ENCODE results near the gene CRIP1.

The CRIP1 gene

GRCh38 chr14:105486163-105486973 is at the start of gene CRIP1:
Gene CRIP1 (plus strand): TSS chr14:105486886. CDS start chr14:105487260, 374 bp downstream.
- DNase-seq (ENCODE audit: low read depth, low spot score) = no peak

GRCh38 chr14:105436891-105437722 is 49.6 kb upstream of the CRIP1 start:
- no peak for DNase-seq (ENCODE audit: low read depth, low spot score)

GRCh38 chr14:105437723-105438500 is 48.8 kb upstream of the CRIP1 start:
- no peak for DNase-seq (ENCODE audit: low read depth, low spot score)

DNA sequence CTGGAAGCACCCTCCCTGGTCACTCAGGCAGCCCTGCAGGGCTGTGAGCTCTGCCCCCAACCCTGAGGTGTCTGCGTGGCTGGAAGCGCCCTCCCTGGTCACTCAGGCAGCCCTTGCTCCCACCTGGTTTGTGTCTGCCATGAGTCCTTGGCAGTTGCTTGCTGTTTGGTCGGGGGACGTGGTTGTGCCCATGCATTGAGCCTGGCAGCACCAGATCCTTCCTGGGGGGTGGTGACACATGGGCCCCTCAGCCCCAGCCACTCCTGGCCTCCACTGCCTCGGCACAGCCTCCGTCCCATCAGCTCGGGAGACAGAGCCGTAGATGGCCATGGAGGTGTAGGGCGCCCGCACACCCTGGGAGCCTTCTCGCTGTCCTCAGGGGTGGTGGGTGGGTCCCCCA is 47.5 kb upstream of the CRIP1 start:
- DNase-seq (ENCODE audit: low read depth, low spot score) = no peak

GRCh38 chr14:105439710-105440553 is 46.8 kb upstream of the CRIP1 start:
- no peak for DNase-seq (ENCODE audit: low read depth, low spot score)

DNA sequence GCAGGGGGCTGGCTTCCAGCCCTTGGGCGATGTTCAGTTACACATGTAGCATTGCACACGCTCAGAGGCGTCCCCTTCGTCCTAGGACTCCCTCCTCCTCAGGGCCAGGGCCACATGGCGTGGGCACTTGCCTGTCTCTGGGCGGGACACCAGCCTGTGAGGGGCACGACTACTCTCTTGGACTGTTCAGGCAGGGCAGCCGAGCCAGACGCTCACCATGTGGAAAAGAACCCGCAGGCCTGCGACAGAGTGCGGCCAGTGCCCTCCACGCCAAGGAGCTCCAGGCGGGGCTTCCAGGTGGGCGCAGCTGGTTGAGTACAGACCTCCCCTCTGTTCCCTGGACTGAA is 46.2 kb upstream of the CRIP1 start:
- no peak for DNase-seq (ENCODE audit: low read depth, low spot score)

DNA sequence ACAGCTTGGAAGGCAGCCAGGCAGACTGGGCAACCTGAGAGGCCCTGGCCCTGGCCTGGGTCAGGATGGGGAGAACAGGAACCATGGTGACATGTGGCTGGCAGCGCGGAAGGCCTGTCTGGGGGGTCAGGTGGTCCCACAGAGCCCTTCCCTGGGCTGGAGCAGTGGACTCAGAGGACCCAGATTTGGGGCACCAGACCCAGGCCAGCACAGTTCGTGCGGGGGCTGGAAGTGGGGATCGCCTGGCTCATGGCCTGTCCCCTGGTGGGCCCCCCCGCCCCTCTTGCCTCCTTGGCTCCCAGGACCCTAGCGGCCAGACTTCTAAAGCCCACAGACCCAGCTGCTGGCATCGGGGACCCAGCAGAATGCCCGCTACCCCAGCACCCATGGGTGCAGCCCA is 45.7 kb upstream of the CRIP1 start:
- DNase-seq (ENCODE audit: low read depth, low spot score) = no peak

DNA sequence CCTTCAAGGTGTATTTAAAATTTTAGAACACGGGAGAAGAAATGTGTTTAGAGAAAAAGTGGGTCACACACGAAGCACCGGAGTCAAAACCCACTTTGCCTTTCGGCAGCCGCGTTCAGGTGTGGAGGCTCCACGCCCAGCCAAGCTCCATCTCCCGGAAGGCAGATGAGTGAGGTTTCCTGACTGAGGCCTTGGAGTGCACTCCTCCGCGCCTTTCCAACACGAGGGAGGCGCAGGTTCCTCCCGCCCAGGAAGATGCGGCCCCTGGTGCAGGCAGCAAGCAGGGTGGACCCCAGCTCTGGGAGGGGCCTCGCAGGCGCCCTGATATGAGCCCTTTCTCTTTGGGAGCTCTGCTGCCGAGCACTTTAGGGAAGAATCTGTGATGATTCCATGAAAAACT is 44.6 kb upstream of the CRIP1 start:
- no peak for DNase-seq (ENCODE audit: low read depth, low spot score)

- no peak for DNase-seq (ENCODE audit: low read depth, low spot score)
These were observed 43.9 kb upstream of the CRIP1 start for GRCh38 chr14:105442834-105443233.

DNA sequence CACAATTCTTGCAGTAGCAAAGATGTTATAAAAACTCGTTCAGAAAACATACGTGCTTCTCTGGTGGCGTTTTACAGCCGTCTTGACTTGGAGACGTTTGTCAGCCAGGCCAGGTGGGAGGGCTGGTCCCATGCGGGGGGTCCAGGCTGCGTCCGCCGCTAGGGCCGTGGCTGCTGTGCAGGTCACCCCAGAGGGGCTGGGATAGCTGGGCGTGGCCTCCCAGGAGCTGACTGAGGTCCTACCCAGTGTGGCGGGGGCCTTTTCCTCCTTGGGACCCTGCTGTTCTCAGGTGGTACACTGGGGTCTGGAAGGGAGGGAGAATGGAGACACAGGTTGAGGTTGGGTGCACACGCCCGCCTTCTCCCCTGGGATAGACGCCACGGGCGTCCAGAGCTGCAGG is 41.8 kb upstream of the CRIP1 start:
- no peak for DNase-seq (ENCODE audit: low read depth, low spot score)

- no peak for DNase-seq (ENCODE audit: low read depth, low spot score)
These were observed 41.4 kb upstream of the CRIP1 start for GRCh38 chr14:105445290-105445689.

DNA sequence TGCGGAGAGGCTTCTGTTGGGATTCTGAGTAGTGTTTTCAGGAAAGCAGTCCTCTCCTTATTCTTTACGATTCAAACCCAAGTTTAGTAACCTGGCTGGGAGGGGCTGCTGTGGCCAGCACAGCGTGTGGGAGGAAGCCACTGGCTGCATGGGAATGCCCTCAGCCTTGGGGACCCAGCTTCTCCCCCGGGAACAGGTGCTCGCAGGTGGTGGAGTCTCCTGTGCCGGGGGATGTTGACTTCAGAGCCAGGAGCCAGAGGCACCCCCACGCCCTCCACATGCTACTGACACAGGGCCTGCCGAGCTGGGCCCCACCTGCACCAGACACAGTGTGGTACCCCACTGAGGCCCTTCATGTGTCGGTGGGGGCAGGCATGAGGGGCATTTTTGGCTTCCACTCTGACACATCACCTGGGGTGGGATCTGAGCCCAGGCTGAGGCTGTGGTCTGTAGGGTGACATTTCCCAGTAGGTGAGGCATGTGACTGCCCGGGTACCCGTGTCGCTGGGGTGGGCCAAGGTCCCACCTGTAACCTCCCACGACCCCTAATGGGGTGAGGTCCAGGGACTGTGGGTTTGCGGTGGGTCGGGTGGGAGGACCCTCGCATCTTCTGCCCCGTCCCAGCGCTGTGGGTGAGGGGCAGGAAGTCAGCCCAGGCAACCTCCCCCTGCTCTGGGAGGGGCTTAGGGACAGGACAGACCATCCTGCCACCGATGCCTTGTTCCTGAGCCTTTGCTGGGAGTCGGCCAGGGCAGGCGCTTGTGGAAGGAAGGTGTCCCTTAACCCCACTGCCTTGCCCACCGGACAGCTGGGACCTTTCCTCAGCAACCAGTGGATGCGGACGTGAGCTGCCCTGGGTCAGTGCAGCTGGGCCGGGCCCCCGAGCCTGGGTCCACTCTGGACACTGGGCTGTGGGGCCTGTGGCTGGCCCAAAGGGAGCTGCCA is 40.5 kb upstream of the CRIP1 start:
- DNase-seq (ENCODE audit: low read depth, low spot score) = no peak

DNA sequence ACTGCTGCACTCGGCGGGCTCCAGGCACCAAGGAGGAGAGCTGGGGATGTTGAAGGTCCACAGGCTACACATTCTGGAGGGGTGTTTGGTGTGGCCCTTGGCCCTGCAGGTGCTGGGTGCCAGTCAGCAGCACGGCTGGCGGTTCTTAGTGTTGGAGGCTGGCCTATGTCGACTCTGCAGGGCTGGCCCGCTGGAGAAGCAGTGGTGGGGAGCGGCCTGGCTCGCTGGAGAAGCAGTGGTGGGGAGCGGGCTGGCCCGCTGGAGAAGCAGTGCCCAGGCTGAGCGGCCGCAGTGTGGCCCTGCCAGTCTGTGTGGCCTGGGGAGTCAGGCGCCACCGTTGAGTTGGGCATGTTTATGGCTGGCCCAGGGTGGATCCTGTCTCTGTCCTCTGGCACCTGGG is 39.7 kb upstream of the CRIP1 start:
- DNase-seq (ENCODE audit: low read depth, low spot score) = no peak

DNA sequence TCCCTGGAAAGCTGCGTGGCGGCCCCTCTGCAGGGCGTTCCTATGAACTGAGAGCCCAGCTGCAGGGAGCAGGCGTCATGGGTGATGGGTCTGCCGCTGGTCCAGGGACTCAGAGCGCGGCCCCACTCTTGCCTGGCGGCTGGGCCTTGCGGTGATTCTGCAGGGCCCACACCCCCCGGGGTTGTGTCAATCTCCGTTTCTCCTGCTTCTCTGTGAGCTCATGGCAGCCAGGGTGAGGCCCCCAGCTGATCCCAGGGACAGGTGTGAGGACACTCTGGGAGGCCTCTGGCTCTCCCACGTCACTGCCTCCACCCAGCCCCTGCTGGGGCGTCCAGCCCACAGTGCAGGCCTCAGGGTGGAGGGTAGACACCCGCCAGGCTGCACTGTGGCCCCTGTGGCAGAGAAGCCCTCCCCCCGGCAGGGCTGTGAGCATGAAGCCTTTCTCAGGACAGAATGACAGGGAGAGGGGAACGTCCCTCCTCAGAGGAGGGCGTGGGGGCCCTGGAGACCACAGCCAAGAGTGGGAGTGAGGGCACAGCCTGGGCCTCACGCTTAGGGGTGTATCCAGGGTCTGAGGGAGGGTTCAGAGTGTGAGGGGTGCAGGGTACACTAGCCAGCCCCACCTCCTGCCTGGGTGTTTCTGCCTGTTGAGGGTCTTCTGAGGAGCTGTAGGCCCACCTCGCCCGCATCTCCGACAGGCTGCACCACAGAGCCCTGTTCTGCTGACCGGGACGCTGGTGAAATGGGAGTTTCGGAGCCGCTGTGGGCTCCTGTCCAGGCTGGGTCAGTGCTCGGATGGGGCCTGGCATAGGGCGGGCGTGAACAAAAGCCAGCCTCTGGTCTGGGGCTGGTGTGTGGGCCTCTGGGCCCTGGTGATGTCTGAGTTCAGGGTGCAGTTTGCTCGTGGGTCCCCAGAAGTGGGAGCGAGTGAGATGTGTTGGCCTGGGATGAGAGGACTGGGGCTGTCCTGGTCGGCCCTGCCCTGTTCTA is 38.7 kb upstream of the CRIP1 start:
- no peak for DNase-seq (ENCODE audit: low read depth, low spot score)

DNA sequence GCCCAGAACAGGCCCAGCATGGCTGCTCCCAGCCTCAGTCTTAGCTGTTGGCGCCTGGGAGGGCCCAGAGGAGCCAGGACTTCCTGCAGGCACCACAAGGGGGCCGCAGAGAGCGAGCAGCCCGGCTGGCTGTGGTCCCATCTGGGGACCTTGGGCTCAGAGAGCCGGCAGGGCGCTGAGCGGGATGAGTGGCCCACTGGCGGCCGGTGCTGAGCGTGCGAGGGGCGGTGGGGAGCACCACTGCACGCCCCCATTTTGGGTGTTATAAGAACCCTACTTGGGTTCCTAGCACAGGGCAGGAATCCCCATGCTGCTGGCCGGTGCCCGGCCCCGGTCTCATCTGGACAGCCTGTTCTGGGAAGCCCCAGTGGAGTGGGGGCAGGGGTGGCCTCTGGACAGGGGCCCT is 38.0 kb upstream of the CRIP1 start:
- DNase-seq (ENCODE audit: low read depth, low spot score) = peak; percentile 25

DNA sequence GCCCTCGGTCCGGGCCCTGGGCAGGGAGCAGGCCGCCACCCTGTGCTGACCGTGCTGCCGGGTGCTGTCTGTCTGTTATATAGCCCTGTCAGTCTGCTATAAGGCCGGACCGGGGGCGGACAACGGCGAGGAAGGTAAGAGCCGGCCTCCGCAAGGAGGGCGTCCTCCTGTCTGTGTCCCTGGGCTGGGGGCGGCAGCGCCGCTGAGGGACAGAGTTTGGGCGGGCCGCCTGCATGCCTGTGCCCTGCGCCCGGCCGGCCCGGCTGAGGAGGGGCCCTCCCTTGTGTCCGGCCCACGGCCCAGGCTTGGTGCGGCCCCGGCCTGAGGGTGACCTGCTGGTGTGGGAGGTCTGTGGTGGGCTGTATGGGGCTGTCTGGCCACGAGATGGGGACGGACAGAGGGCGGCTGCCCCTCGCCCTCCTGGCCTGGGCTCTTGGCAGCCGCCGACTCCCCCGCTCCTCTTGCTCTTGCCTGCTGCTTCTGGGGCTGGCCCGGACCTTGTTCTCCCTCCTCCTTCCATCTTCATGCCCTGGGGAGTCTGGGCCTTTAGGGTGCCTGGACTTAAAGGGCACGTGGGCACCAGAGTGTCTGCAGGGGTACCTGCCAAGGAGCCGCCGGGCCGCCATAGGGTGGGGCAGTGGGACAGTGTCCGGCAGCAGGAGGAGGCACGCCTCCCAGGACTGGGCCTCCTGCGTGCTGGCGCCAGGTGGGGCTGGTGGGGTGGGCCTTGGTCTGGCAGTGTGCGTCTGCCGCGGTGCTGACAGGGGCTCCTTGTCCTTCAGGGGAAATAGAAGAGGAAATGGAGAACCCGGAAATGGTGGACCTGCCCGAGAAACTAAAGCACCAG is 37.2 kb upstream of the CRIP1 start:
- no peak for DNase-seq (ENCODE audit: low read depth, low spot score)

- DNase-seq (ENCODE audit: low read depth, low spot score) = no peak
These were observed 36.6 kb upstream of the CRIP1 start for GRCh38 chr14:105450123-105450505.

All from activated CD4-positive, CD25-positive, alpha-beta regulatory T cell treated with anti-CD3 and anti-CD28 coated beads, Interleukin-2, amount 50 U/mL, for 16 hours (primary cell).